SK-N-MC (cell line): ENCODE measurements around the gene KCNE2.

Source experiments
- DNase-seq: peaks from one replicate; pipeline ENCODE4 v3.0.0-alpha.2; 2011; ENCODE audit warnings: low read depth, low spot score
- H3K27ac ChIP-seq: fragments of 200-600 bp; sonication (generic); 2 replicates; pipeline ENCODE4 v1.5.1; 2016; ENCODE audit warnings: mixed run types
- H3K36me3 ChIP-seq: fragments of 200-600 bp; sonication (generic); 2 replicates; pipeline ENCODE4 v1.6.1; 2017; ENCODE audit warnings: antibody characterized with exemption, low read length, mixed read lengths; ENCODE audit not compliant: insufficient read depth
- H3K4me3 ChIP-seq: fragments of 200-600 bp; sonication (generic); 2 replicates; pipeline ENCODE4 v1.5.1; 2016
- H3K9ac ChIP-seq: fragments of 200-600 bp; sonication (generic); 2 replicates; pipeline ENCODE4 v1.8.0; 2017; ENCODE audit warnings: mixed run types, mixed read lengths; ENCODE audit not compliant: insufficient read length
- H3K9me3 ChIP-seq: fragments of 200-600 bp; sonication (generic); 2 replicates; pipeline ENCODE4 v1.6.1; 2017; ENCODE audit warnings: low read depth, mild to moderate bottlenecking, antibody characterized with exemption, low read length, moderate library complexity, mixed read lengths
- EZH2 ChIP-seq: fragments of 200-600 bp; sonication (generic); IDR thresholded peaks from one replicate; pipeline ENCODE4 v1.6.1; 2017; ENCODE audit warnings: antibody characterized with exemption
- FOXP2 ChIP-seq: optimal IDR thresholded peaks from 2 replicates; pipeline ENCODE3; 2011; ENCODE audit warnings: mild to moderate bottlenecking, moderate library complexity; ENCODE audit not compliant: insufficient read depth; ENCODE audit errors: extremely low read length, control extremely low read depth
- POLR2AphosphoS5 ChIP-seq: IDR thresholded peaks from 2 replicates; pipeline ENCODE4 v1.6.1; 2012; ENCODE audit warnings: mild to moderate bottlenecking, low read depth, low read length, borderline replicate concordance

Gene KCNE2, protein sequence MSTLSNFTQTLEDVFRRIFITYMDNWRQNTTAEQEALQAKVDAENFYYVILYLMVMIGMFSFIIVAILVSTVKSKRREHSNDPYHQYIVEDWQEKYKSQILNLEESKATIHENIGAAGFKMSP

DNA sequence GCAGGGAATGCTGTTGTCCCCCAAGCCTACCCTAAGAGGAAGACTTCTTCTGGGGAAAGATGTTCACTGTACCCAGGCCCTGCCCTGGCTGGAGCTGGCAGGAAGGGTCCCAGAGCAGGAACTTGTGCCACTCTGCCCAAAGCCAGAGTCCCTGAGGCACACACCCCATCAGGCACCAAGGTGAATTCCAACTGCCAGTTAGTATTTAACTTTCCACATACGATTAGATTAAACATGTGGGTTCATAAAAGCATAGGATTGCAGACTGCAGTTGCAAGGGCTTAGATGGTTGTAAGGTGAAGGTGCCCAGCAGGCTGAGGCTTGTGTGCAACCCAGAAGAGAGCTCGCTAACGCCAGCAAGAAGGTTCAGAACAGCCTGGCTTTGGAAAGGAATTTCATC lies at the start of gene KCNE2:
Gene KCNE2 (plus strand): TSS at position 274 of the 400 bp plus-strand sequence. CDS start 6,473 bp downstream, outside the sequence.
- no peaks in the 10 kb centered on the region for H3K36me3 ChIP-seq
- no peak for DNase-seq
- H3K9me3 ChIP-seq = no peaks in the 10 kb centered on the region
- H3K27ac ChIP-seq = no peak within 1 kb of the TSS
- no peak within 1 kb of the TSS for H3K4me3 ChIP-seq
- TF ChIP-seq FOXP2 (no peak), POLR2AphosphoS5 (no peak), EZH2 (no peak)
- no peak within 1 kb of the TSS for H3K9ac ChIP-seq

DNA sequence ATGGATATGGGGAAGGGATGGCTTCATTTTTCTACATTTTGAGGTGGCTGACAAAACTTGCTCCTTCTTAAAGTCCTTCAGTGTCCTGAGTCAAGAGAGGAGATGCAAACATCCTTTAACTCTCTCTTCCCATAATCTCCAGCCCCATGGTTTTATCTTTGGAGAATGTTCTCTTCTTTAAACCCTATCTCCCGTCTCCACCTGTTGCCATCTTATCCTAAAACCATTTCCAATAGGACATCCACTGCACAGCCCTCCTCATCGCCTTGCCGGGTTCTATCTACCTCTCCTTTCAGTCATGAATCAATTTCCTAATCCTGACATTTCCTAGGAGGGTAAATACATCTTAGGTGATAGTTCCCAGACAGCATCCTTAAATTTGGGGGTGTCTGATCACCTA lies 44.2 kb upstream of the KCNE2 start:
- Histone ChIP-seq H3K36me3 (no peaks in the 10 kb centered on the region), H3K9ac (no peak overlapping the region), H3K27ac (no peak overlapping the region), H3K9me3 (no peaks in the 10 kb centered on the region), H3K4me3 (no peak overlapping the region)
- TF ChIP-seq POLR2AphosphoS5 (no peak), EZH2 (no peak), FOXP2 (no peak)
- DNase-seq = no peak

DNA sequence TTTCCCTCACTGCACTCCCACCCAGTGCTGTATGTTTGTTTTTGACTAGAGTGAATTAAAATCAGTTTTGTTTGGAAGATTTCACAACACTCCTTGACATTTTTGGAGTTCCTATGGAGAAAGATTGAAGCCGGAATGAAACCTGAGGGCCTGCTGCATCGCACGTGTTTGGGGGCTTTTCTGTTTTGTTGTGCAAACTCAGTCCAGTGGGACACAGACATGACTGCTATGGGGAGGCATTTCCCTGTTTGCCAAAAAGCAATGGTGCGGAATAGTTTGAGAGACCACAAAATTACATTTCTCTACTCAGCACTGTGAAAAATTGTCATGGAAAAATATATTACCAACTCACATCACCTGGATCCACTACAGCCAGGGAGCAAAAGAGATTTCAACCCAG lies 43.8 kb upstream of the KCNE2 start:
- no peak overlapping the region for H3K27ac ChIP-seq
- no peaks in the 10 kb centered on the region for H3K9me3 ChIP-seq
- no peak overlapping the region for H3K9ac ChIP-seq
- no peak overlapping the region for H3K4me3 ChIP-seq
- TF ChIP-seq EZH2 (no peak), POLR2AphosphoS5 (no peak), FOXP2 (no peak)
- no peaks in the 10 kb centered on the region for H3K36me3 ChIP-seq
- no peak for DNase-seq

DNA sequence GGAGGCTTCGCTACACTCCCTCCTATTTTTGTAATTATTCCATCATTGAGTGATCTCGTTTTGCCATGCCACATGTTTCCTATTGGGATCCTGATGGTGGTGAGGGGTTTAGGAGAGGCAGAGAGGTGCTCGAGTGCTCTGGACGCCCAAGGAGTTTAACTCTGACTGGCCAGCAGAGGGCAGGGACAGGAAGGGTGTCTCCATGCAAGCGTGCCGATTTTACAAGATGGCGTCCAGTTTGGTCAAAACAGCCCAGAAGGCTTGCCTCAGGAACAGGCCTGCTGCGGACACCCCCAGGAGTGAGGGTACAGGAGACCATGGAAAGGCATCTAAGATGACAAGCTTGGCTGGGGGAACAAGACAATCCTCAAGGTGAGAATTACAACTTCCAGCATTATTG lies 33.8 kb upstream of the KCNE2 start:
- H3K9ac ChIP-seq = no peak overlapping the region
- no peak overlapping the region for H3K27ac ChIP-seq
- DNase-seq = no peak
- no peak for TF ChIP-seq EZH2
- TF ChIP-seq POLR2AphosphoS5 = no peak
- no peak for TF ChIP-seq FOXP2
- no peaks in the 10 kb centered on the region for H3K9me3 ChIP-seq
- no peaks in the 10 kb centered on the region for H3K36me3 ChIP-seq
- no peak overlapping the region for H3K4me3 ChIP-seq

DNA sequence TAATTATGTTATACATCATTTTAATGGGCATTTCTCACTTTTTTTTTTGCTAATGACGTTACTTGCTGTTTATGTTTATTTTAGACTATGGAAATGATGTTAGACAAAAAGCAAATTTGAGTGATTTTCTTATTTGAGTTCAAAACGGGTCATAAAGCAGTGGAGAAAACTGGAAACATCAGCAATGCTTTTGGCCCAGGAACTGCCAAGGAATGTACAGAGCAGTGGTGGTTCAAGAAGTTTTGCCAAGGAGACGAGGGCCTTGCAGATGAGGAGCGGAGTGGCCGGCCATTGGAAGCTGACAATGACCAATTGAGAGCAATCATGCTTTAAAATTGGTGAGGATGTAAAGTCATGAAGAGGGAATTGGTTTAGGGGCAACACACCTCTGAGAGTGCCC lies 32.1 kb upstream of the KCNE2 start:
- no peak overlapping the region for H3K9ac ChIP-seq
- DNase-seq = no peak
- no peak overlapping the region for H3K27ac ChIP-seq
- H3K4me3 ChIP-seq = no peak overlapping the region
- H3K9me3 ChIP-seq = no peaks in the 10 kb centered on the region
- TF ChIP-seq FOXP2 = no peak
- no peaks in the 10 kb centered on the region for H3K36me3 ChIP-seq

DNA sequence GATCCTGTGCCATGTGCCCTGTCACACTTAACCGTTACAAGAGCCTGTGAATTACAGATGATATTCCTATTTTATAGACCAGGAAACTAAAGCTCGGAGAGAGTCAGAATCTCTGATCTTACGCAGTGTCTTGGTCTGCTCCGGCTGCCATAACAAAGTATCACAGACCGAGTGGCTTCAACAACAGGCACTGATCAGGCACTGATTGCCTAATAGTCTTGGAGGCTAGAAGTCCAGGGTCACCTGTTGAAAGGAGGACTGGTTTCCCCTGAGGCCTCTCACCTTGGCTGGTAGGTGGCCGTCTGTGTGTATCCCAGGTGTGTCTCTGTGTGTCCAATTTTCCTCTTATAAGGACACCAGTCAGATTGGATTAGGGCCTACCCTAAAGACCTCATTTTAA lies 31.5 kb upstream of the KCNE2 start:
- Histone ChIP-seq H3K27ac (no peak overlapping the region), H3K36me3 (no peaks in the 10 kb centered on the region), H3K9me3 (no peaks in the 10 kb centered on the region), H3K4me3 (no peak overlapping the region), H3K9ac (no peak overlapping the region)
- DNase-seq = no peak
- TF ChIP-seq FOXP2 = no peak
- TF ChIP-seq POLR2AphosphoS5 = no peak

DNA sequence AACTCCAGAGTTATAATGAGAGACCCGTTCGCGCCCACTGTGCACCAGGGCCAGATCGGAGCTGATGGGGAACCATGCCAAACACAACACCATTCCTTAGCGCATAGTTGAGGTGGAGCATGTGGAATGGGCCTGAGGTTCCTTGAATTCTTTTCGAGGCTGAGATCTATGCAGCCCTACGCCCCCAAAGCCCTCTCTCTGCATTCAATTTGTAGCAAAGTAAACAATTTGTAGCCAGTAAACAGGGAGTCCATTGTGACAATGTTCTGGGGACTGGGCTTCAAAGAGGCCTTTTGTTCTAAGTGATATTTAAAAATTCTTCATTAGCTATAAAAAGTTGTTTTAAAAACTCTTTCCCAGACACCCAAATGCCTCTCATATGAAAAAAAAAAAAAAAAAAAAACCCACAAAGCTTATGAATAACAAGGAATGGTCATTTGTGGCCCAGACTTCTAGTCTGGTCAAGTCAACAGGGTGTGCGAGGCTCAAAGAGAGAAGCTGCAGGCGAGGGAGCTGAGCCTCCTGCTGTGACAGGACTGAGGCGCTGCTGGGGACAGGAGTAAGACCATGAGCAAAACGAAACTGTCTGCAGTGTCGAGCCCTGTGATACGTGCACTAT lies 30.6 kb upstream of the KCNE2 start:
- TF ChIP-seq FOXP2 (no peak), EZH2 (no peak), POLR2AphosphoS5 (no peak)
- H3K4me3 ChIP-seq = no peak overlapping the region
- no peak overlapping the region for H3K9ac ChIP-seq
- no peaks in the 10 kb centered on the region for H3K36me3 ChIP-seq
- H3K9me3 ChIP-seq = no peaks in the 10 kb centered on the region
- no peak for DNase-seq
- H3K27ac ChIP-seq = no peak overlapping the region

DNA sequence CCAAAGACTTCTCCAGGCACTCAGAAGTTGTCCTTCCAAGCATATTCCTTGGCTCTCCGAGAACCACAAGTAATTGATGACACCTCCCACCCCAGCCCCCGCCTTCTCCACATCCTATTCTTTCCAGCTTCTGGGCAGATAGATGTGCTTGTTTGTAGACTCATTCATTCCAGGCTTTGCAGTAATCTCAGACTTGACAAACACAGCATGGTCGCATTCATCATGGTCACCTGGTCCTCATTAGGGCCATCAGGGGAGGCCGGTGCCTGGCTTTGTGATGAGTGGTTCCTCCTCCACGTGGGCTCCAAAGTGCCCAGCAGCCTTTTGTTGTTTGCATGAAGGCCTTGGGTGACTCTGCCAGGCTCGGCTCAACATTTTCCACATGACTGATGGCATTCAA lies 28.5 kb upstream of the KCNE2 start:
- Histone ChIP-seq H3K27ac (no peak overlapping the region), H3K36me3 (no peaks in the 10 kb centered on the region), H3K9ac (no peak overlapping the region), H3K4me3 (no peak overlapping the region), H3K9me3 (no peaks in the 10 kb centered on the region)
- TF ChIP-seq FOXP2 (no peak), EZH2 (no peak)
- no peak for DNase-seq

DNA sequence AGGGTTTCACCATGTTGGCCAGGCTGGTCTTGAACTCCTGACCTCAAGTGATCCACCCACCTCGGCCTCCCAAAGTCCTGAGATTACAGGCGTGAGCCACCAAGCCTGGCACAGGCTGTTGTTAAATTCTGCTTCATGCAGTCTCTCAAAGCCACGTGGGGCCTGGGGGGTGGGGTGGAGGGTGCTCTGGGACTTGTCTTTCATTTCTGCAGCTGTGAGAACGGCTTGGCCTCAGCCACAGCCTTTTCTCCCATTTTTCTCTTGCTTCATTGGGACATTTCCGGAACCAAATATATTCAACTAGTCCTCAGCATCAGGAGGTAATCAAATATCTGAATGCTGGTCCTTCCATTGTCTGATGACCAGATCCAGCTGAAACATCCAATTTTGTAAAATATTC lies 27.6 kb upstream of the KCNE2 start:
- no peak overlapping the region for H3K27ac ChIP-seq
- no peaks in the 10 kb centered on the region for H3K36me3 ChIP-seq

More for the DNA sequence above, 27.6 kb upstream of the KCNE2 start:
- Histone ChIP-seq H3K9me3 (no peaks in the 10 kb centered on the region), H3K4me3 (no peak overlapping the region), H3K9ac (no peak overlapping the region)
- DNase-seq = no peak
- TF ChIP-seq POLR2AphosphoS5 (no peak), EZH2 (no peak)
